GM12891 (cell line): ENCODE measurements around the gene CPA1.

Experiments
- POLR2A ChIP-seq: IDR thresholded peaks from 2 replicates; pipeline ENCODE4 v1.6.1; 2011; ENCODE audit warnings: low read depth, low read length, control low read depth
- SPI1 ChIP-seq: IDR thresholded peaks from 2 replicates; pipeline ENCODE4 v1.6.1; 2011; ENCODE audit warnings: low read depth, low read length, control low read depth
- TAF1 ChIP-seq: IDR thresholded peaks from 2 replicates; pipeline ENCODE4 v1.6.1; 2011; ENCODE audit warnings: low read depth, low read length, control low read depth

- TF ChIP-seq POLR2A, result no peak
- no peak for TF ChIP-seq TAF1
- TF ChIP-seq SPI1, result no peak
These were observed 40.8 kb downstream of the CPA1 start for GRCh38 chr7:130420943-130421578.
